Neutrophil (primary cell): ENCODE measurements around the gene CSRNP3.

ENCODE experiments used
- H3K27ac ChIP-seq: fragments of 200-600 bp; sonication (generic); 2 replicates; pipeline ENCODE4 v1.5.1; 2016; ENCODE audit warnings: mild to moderate bottlenecking, moderate library complexity
- H3K27me3 ChIP-seq: fragments of 200-600 bp; sonication (generic); 2 replicates; pipeline ENCODE4 v1.6.0; 2016; ENCODE audit warnings: mild to moderate bottlenecking
- H3K36me3 ChIP-seq: fragments of 200-600 bp; sonication (generic); 2 replicates; pipeline ENCODE4 v1.5.1; 2017
- H3K4me1 ChIP-seq, 2 experiments: fragments of 200-600 bp in 1 of 2; sonication (generic) in 1 of 2; 1 replicate in 1 of 2; 2 replicates in 1 of 2; pipeline versions ENCODE4 v1.5.1 to v1.6.1; 2013 to 2016; ENCODE audit warnings: low read depth in 1 of 2, low read length in 1 of 2, mild to moderate bottlenecking in 1 of 2, moderate library complexity in 1 of 2; ENCODE audit not compliant: control insufficient read depth in 1 of 2, insufficient read depth in 1 of 2
- H3K4me3 ChIP-seq, 2 experiments: fragments of 200-600 bp in 1 of 2; sonication (generic) in 1 of 2; 1 replicate in 1 of 2; 2 replicates in 1 of 2; pipeline ENCODE4 v1.5.1; 2013 to 2016; ENCODE audit warnings: low read depth in 1 of 2, low read length in 1 of 2, mild to moderate bottlenecking in 1 of 2, moderate library complexity in 1 of 2
- H3K9me3 ChIP-seq: fragments of 200-600 bp; sonication (generic); 2 replicates; pipeline ENCODE4 v1.5.1; 2016
- CTCF ChIP-seq: fragments of 200-600 bp; sonication (generic); IDR thresholded peaks from 2 replicates; pipeline ENCODE4 v1.5.1; 2016; ENCODE audit warnings: antibody characterized with exemption

Gene CSRNP3

DNA sequence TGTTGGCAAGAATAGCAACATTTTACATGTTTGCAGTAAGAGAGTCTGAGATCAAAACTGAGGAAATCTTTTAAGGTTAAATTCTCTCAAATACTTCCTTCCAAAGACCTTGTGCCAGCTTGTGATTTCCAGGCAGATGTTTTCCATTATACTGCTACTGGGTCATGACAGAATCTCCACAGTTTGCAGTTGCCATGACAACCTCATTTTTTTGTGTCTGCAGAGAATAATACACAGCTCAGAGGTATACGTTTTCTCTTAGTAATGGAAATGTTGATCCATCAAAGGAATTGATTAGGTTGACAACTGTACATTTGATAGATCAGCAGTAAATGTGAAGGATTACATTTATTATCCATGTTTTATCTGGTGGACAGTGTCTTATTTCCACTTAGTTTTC lies 29.1 kb upstream of the CSRNP3 start:
- Histone ChIP-seq H3K4me3 (no peak overlapping the region), H3K9me3 (no peaks in the 10 kb centered on the region), H3K27ac (no peak overlapping the region), H3K4me1 (no peaks in the 10 kb centered on the region), H3K36me3 (no peaks in the 10 kb centered on the region), H3K27me3 (no peaks in the 10 kb centered on the region)
- no peak for TF ChIP-seq CTCF

DNA sequence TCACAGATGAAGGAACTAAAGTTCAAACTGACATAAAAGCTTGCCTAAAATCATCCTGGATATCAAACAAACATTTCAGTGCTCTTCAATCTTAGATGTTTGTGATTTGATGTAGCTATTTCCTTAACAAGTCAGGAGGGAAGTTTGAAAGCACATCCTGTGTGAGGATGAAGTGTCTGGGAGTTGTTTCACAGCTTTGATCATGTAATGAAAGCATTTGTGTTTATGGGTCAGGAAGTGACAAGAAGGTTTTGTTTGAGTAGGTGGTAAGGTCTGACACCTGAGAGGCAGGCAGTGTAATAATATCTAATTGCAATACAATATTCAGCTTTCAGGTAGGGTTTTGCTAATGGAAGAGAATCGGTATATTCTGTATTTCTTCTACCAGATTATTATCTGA lies 26.0 kb upstream of the CSRNP3 start:
- H3K9me3 ChIP-seq, result no peaks in the 10 kb centered on the region
- H3K4me1 ChIP-seq, result no peaks in the 10 kb centered on the region
- no peaks in the 10 kb centered on the region for H3K36me3 ChIP-seq
- no peak for TF ChIP-seq CTCF
- H3K27ac ChIP-seq, result no peak overlapping the region
- H3K4me3 ChIP-seq, result no peak overlapping the region
- H3K27me3 ChIP-seq, result no peaks in the 10 kb centered on the region

- Histone ChIP-seq H3K4me1 (no peaks in the 10 kb centered on the region), H3K27me3 (no peaks in the 10 kb centered on the region), H3K4me3 (no peak overlapping the region), H3K36me3 (no peaks in the 10 kb centered on the region), H3K9me3 (no peaks in the 10 kb centered on the region), H3K27ac (no peak overlapping the region)
- no peak for TF ChIP-seq CTCF
Observed at GRCh38 chr2:165448406-165448805, 21.1 kb upstream of the CSRNP3 start.

- Histone ChIP-seq H3K4me1 (no peaks in the 10 kb centered on the region), H3K9me3 (no peaks in the 10 kb centered on the region), H3K27me3 (no peaks in the 10 kb centered on the region), H3K4me3 (no peak overlapping the region), H3K36me3 (no peaks in the 10 kb centered on the region), H3K27ac (no peak overlapping the region)
- no peak for TF ChIP-seq CTCF
Observed at GRCh38 chr2:165450156-165450555, 19.3 kb upstream of the CSRNP3 start.

GRCh38 chr2:165452327-165452726 lies 17.2 kb upstream of the CSRNP3 start:
- H3K4me3 ChIP-seq, result no peak overlapping the region
- no peak for TF ChIP-seq CTCF
- no peak overlapping the region for H3K27ac ChIP-seq
- H3K9me3 ChIP-seq, result no peaks in the 10 kb centered on the region
- H3K36me3 ChIP-seq, result no peaks in the 10 kb centered on the region
- no peaks in the 10 kb centered on the region for H3K27me3 ChIP-seq
- H3K4me1 ChIP-seq, result no peaks in the 10 kb centered on the region

GRCh38 chr2:165453561-165454094 lies 15.9 kb upstream of the CSRNP3 start:
- Histone ChIP-seq H3K36me3 (no peaks in the 10 kb centered on the region), H3K9me3 (no peaks in the 10 kb centered on the region), H3K27me3 (no peaks in the 10 kb centered on the region), H3K4me1 (no peaks in the 10 kb centered on the region), H3K4me3 (no peak overlapping the region), H3K27ac (no peak overlapping the region)
- TF ChIP-seq CTCF, result no peak
